HUES48 (cell line): Measurements from ENCODE around the gene MORN2.

Source experiments
- H3K27ac ChIP-seq: one replicate; pipeline ENCODE4 v1.7.0; 2013; ENCODE audit warnings: low read depth, low read length, inconsistent platforms
- H3K27me3 ChIP-seq: 2 replicates; pipeline ENCODE4 v1.6.1; 2013; ENCODE audit warnings: mild to moderate bottlenecking, low read length; ENCODE audit not compliant: control insufficient read depth, insufficient read depth
- H3K36me3 ChIP-seq: 2 replicates; pipeline ENCODE4 v1.6.1; 2013; ENCODE audit warnings: low read length; ENCODE audit not compliant: control insufficient read depth, insufficient read depth
- H3K4me1 ChIP-seq: 2 replicates; pipeline ENCODE4 v1.6.1; 2013; ENCODE audit warnings: mild to moderate bottlenecking, low read length; ENCODE audit not compliant: control insufficient read depth, insufficient read depth
- H3K4me3 ChIP-seq: 2 replicates; pipeline ENCODE4 v1.5.1; 2013; ENCODE audit warnings: mild to moderate bottlenecking, low read depth, low read length
- H3K9ac ChIP-seq: 2 replicates; pipeline ENCODE4 v1.6.1; 2013; ENCODE audit warnings: mild to moderate bottlenecking, low read depth, low read length, moderate library complexity
- H3K9me3 ChIP-seq: 2 replicates; pipeline ENCODE4 v1.6.1; 2013; ENCODE audit warnings: low read length; ENCODE audit not compliant: control insufficient read depth, insufficient read depth

Gene MORN2

DNA sequence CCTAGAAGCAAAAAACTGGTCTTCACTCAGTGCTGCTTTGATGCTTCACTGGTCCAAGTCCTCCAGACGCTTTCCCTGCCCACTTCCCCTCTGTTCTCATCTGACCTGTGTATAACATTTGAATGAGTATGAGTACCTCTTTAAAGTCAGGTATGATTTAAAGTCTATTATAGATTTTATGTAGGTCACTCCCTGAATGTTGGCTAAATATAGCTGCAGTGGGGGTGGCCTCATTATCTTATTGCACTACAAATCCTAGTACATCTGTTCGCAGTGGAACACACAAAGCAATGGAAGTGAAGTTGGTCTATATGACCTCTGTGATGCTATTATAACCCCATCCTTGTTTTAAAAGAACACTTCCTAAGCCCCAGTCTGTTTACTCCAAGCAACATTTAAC lies 47.1 kb downstream of the MORN2 start:
- Histone ChIP-seq H3K27ac (no peak overlapping the region), H3K9ac (no peak overlapping the region)

DNA sequence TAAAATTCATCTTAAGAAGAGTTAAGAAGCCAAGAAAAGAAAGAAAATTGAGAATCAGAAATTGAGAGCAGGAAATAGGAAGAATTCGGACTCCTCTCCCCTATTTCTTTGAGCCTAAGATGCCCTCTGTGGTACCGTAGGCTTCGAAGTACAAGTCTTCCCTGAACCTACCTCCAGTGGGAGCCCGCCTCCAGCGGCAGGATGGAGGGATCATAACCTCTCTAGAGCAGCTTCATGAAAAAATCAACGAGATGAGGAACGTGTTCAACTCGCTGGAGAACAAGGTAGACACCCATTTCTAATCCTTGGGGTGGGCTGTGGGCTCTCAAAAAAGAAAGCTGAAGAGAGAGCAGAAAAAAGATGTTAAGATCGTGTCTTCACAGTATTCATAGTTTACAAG lies 50.2 kb downstream of the MORN2 start:
- no peaks in the 10 kb centered on the region for H3K36me3 ChIP-seq
- H3K27me3 ChIP-seq: no peaks in the 10 kb centered on the region
- no peak overlapping the region for H3K9ac ChIP-seq
- H3K9me3 ChIP-seq: no peaks in the 10 kb centered on the region
- H3K27ac ChIP-seq: no peak overlapping the region
- no peaks in the 10 kb centered on the region for H3K4me1 ChIP-seq
- no peak overlapping the region for H3K4me3 ChIP-seq

More for the DNA sequence above, 47.1 kb downstream of the MORN2 start:
- H3K36me3 ChIP-seq: no peaks in the 10 kb centered on the region
- H3K4me1 ChIP-seq: no peaks in the 10 kb centered on the region
- H3K9me3 ChIP-seq: no peaks in the 10 kb centered on the region
- no peak overlapping the region for H3K4me3 ChIP-seq
- no peaks in the 10 kb centered on the region for H3K27me3 ChIP-seq

DNA sequence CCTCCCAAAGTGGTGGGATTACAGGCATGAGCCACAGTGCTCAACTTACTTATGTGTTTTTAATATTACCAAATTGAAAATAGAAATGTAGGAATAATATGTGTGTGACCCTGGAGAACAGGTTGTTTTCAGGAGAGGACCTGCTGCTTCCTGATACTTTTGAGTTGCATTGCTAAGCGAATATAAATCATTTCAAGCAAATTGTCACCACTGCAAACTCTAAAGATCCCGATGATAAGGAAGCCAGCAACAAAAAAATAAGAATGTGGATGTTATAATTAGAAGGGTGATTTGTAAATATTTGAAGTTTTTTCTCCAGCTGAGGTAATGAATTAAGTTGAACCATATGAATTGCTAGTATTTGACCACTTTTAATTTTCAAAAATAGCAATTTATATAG lies 54.8 kb downstream of the MORN2 start:
- Histone ChIP-seq H3K36me3 (no peaks in the 10 kb centered on the region), H3K27ac (no peak overlapping the region), H3K4me3 (no peak overlapping the region), H3K4me1 (no peaks in the 10 kb centered on the region), H3K9ac (no peak overlapping the region), H3K27me3 (no peaks in the 10 kb centered on the region), H3K9me3 (no peaks in the 10 kb centered on the region)
